ENCODE results near the gene C22orf15. TPM values are rescaled to one million over a fixed set of nuclear protein-coding genes. Genes with fewer than 3 reads are reported as not detected.

C22orf15 gene
- total RNA-seq, 1 donor from 2014 or later = not detected

GRCh38 chr22:23772649-23773473, 10.1 kb downstream of the C22orf15 start, which contains the start of gene MMP11:
MMP11 (plus strand) TSS chr22:23772849; CDS start chr22:23772871, 22 bp downstream.
- Histone ChIP-seq H3K36me3 (no peaks in the 10 kb centered on the region), H3K4me3 (peak within 1 kb of the TSS; percentile 59 to 69), H3K27me3 (no peaks in the 10 kb centered on the region), H3K9me3 (no peaks in the 10 kb centered on the region), H3K4me1 (peaks cover 0 to 15% of the 10 kb centered on the region in 2 donors), H3K27ac (no peak within 1 kb of the TSS)
- TF ChIP-seq CTCF (IDR thresholded peaks at IDR 0.05) = no peak
- intact Hi-C loops (cut with DNase I) = loop anchor here (2.0 kb wide), 1 partner anchor 16 kb away; no protein-coding TSS in a partner anchor
- DNase-seq (ENCODE audit: low spot score in 2 of 2) = no peak

GRCh38 chr22:23773483-23774113, 10.8 kb downstream of the C22orf15 start:
- intact Hi-C loops (cut with DNase I) = loop anchor here (2.0 kb wide), 1 partner anchor 15 kb away; no protein-coding TSS in a partner anchor
- Histone ChIP-seq H3K9me3 (no peaks in the 10 kb centered on the region), H3K36me3 (no peaks in the 10 kb centered on the region), H3K4me3 (peak overlapping the region in 1 of 2 donors; percentile 69), H3K4me1 (peaks cover 0 to 12% of the 10 kb centered on the region in 2 donors), H3K27ac (no peak overlapping the region), H3K27me3 (no peaks in the 10 kb centered on the region)
- no peak for DNase-seq (ENCODE audit: low spot score in 2 of 2)
- no peak for TF ChIP-seq CTCF (IDR thresholded peaks at IDR 0.05)

DNA sequence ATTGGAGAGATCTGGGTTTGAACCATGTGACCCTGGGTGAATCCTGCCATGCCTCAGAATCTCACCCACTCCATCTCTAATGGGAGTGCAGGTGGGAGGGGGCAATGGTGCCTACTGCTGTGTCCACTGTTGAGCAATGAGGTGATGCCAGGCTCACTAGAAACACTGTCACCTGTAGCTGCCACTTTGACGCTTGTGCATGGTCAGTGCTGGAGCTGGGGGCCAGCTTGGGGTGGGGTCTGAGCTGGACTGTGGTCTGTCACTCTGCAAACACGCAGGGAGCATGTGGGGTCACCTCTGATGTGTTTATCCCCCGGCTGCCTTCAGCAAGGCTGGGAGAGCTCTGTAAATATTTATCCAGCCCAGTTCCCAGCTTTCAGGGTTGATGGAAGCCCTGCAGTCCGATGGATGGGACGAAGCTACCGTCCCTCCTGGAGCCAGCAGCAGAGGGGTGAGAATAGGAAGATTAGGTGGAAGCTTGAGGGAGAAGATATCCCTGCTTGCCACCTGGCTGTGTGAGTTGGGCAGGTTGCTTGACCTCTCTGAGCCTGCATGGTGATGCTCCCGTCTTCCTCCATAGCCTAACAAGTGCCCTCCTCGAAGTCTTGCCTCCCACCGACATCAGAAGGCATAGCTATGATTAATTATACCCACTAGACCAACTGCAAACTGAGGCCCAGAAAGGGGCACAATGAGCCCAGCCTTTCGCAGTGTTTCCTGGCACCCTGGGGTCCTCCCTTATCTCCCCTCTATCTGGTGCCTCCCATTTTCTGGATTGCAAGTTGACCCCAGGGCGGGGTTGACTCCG, 11.5 kb downstream of the C22orf15 start:
- intact Hi-C loops (cut with DNase I) = no loop called here
- H3K9me3 ChIP-seq = no peaks in the 10 kb centered on the region
- no peaks in the 10 kb centered on the region for H3K27me3 ChIP-seq
- no peak for DNase-seq (ENCODE audit: low spot score in 2 of 2)
- no peak for TF ChIP-seq CTCF (IDR thresholded peaks at IDR 0.05)
- peaks cover 0 to 7% of the 10 kb centered on the region in 2 donors for H3K4me1 ChIP-seq
- no peak overlapping the region for H3K27ac ChIP-seq
- no peaks in the 10 kb centered on the region for H3K36me3 ChIP-seq
- H3K4me3 ChIP-seq = no peak overlapping the region

DNA sequence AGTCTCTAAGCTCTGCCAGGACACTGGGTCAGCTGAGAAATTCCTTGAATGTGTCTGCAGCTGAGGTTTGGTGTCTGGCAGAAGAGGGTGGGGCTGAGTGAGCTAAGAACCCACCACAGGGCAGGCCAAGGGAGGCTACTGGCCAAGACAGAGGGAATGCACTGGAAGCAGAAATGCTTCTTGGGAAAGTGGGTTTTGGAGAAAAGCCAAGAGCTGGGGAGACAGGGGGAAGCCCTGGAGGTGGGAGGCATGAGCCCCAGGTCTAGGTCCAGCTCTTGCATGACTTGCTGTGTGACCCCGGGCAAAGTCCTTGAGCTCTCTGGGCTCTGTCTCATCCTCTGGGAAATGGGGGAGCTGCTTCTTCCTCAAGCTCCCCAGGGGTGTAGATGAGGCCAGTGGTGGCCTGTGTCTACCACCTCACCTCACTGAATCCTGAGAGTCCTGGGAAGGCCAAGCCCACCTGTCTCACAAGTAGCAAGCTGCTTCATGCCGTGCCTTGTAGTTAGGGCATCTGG, 12.2 kb downstream of the C22orf15 start:
- Histone ChIP-seq H3K4me3 (no peak overlapping the region), H3K36me3 (no peaks in the 10 kb centered on the region), H3K9me3 (no peaks in the 10 kb centered on the region), H3K27me3 (no peaks in the 10 kb centered on the region), H3K4me1 (peaks cover 0 to 7% of the 10 kb centered on the region in 2 donors), H3K27ac (no peak overlapping the region)
- intact Hi-C loops (cut with DNase I) = no loop called here
- no peak for TF ChIP-seq CTCF (IDR thresholded peaks at IDR 0.05)
- no peak for DNase-seq (ENCODE audit: low spot score in 2 of 2)

DNA sequence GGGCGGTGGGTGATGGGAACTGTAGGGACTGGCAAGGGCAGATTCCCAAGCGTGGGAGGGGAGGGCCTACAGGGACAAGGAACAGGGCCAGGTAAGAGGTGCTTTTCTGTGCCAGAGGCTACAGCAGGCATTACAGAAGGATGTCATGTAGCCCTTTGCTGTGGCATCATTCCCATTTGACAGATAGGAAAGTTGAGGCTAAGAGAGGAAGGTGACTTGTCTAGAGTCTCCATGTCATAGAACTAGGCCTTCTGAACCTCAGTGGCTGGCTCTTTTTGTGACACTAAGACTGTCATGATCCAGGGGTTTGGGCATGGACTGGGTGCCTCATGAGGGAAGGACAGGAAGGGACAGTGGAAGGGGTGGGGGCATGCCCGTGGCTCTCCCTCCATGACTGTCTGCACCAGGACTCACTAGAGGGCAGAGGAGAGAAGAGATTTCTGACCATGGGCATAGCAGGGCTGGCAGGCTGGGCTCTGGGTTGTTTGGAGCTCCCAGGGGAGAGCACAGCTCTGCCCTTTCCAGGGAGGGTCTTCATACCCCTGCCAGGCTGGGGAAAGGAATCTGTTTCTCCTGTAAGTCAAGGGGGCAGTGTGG, 13.1 kb downstream of the C22orf15 start:
- peaks cover 0 to 7% of the 10 kb centered on the region in 2 donors for H3K4me1 ChIP-seq
- H3K27ac ChIP-seq = no peak overlapping the region
- intact Hi-C loops (cut with DNase I) = no loop called here
- no peaks in the 10 kb centered on the region for H3K36me3 ChIP-seq
- no peak for DNase-seq (ENCODE audit: low spot score in 2 of 2)
- no peaks in the 10 kb centered on the region for H3K27me3 ChIP-seq
- no peak overlapping the region for H3K4me3 ChIP-seq
- no peak for TF ChIP-seq CTCF (IDR thresholded peaks at IDR 0.05)
- H3K9me3 ChIP-seq = no peaks in the 10 kb centered on the region

Measured in ascending aorta (tissue), 2 donors.